T-helper 2 cell treated with Interferon-gamma antibody and Interleukin-4, amounts not matched to agents 100 ng/mL and 5 ng/mL, for 36 hours (primary cell): ENCODE results near the gene IFNA7. TPM values are rescaled to one million over a fixed set of nuclear protein-coding genes. Genes with fewer than 3 reads are reported as not detected.
"Not testable (repeated sequence)": the region's sequence is repeated elsewhere in the genome, so short reads cannot be mapped to it uniquely, and the experiment has no call there.

Source experiments
- intact Hi-C: fragments of 100-400 bp; cut with micrococcal nuclease; formaldehyde crosslinking; loops from one replicate; pipeline ENCODE4 v1.15.1; 2023
- total RNA-seq: library from RNA; stranded (reverse); gene quantifications from 2 replicates; pipeline ENCODE4 v1.2.3, GENCODE V29; 2022

IFNA7 gene
- total RNA-seq, 1 donor from 2014 or later = not detected

DNA sequence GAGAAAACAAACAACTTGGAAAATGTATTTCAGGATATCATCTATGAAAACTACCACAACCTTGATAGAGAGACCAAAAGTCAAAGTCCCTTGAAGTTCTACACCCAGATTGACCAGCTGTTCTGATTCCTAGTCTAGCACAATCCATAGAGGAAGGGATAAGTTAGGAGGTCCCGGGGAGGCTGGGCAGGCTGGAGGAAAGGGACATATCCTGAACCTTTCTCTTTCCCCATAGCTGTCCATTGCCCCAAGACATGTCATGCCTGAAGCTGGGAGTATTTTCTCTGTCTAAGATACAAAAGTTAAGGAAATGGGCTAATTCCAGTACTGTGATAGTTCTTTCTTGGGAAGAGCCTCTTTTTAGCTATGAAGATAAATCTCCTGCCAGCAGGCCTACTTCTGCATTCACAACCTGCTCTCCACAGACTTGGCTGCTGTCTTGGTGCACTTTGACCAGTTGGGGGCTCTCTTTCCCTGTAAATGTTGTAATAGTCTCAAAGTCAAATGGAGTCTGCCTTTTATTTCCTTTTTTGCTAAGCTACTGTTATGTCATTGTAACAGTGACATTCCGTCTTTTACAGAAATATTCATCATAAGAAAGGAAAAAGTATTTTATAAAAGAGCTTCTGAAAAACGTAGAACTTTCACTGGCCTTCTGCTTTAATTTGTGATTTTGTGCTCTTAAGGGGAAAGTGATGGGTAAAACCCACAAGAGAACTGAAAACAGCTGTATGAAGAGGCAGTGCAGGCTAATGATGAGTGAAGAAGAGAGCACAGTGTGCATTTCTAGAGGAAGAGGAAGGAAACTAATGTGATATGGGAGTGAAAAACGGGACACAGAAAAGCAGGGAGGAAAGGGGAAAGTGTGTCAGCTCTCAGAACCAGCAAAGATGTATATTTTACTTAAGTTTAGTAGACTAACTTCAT lies 18.9 kb downstream of the IFNA7 start:
- intact Hi-C loops = not testable (repeated sequence)

DNA sequence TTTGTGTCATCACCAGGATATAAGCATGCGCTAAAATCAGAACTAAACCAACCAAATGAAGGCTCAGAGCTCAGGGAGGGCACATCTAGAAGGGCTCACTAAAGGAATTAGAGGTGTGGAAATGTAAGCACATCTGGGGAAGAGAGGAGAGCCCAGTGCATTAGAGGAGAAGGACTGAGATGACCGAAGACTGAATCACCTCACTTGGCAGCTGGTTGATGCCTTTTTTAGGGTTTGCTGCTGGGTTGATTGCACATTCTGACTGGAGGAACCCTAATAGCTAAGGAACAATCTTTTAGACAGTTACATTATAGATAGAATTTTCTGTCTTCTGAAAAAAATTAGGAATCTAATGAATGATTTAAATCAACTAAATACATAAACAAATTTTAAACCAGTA lies 27.3 kb downstream of the IFNA7 start:
- intact Hi-C loops = no loop called here

DNA sequence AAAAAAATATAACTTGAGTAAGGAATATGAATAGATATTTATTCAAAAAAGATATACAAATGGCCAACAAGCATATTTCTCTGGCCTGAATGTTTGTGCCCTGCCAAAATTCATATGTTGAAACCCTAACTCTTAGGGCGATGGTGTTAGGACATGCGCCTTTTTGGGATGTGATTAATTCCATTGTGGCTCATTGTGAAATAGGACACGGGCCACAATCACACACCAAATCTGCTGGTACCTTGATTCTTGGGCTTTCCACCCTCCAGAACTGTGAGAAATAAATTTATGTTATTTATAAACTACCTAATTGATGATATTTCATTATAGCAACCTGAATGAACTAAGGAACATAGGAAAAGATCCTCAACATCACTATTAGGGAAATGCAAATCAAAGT lies 29.8 kb downstream of the IFNA7 start:
- intact Hi-C loops = no loop called here

DNA sequence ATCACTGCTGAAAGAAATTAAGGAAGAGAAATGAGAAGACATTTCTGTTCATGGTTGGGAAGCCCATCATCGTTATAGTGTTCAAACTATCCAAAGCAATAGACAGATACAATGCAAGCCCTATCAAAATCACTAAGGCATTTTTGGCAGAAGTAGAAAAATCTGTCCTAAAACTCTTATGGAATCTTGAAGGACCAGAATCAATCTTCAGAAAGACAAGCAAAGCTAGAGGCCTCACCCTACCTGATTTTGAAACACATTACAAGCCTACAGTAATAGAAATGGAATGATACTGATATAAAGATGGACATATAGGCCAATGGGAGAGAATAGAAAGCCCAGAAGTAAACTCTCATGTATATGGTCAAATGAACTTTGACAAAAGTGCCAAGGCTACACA lies 30.7 kb downstream of the IFNA7 start:
- intact Hi-C loops = no loop called here

DNA sequence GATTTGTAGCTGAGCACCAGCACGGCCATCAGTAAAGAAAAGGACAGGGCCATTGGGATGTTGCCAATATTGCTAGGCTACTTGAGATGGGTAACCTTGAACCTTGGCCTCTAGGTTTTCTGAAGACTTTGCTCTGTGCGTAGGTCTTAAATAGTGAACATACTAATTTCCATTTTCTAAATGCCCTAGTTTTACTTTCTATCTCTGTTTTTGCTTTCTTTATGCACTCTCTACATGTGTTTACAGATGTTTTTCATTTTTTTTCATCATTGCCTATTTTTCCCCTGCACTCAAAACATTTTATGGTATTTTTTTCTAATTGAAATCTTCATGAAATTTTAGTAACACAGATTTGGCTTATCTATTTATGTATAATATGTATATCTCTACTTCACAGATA lies 35.4 kb downstream of the IFNA7 start, which contains the start of gene IFNA21:
Gene IFNA21 (minus strand): TSS at position 101 of the 400 bp plus-strand sequence. CDS start 48 bp downstream, at position 53.
- intact Hi-C loops = not testable (repeated sequence)

DNA sequence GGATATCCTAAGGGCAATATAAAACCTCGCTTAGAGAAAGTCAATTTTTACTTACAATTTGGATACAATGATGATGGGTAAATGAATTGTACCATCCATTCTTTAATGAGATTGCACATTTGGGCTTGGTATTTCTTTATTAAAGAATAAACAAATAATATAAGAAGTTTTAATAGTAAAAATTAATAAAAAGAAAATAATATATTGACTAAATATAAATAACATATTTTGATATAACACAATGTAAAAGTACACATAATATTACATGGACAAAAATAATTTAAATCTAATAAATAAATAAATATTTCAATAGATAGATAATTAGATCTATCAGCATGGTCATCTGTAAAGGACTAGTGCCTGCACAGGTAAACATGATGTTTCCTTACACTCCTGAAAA lies 36.5 kb downstream of the IFNA7 start:
- intact Hi-C loops = no loop called here

DNA sequence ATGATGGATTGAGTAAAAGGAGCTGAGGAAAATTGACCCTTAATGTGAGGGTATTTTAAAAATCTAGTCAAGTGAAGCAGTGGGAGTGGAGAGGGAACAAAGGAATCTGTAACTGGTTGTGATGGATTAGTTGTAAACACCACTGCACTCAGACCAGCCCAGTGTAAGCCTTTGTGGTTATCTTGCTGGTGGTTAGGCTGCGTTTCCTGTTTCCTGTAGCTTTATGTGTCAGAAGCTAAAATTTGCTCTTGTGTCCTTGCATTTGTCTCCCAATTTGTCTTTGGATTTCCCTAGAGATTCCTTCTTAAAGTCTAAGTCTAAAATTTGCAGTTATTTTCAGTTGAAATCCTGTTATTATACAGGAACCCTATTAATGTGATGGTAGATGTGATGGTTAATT lies 41.8 kb downstream of the IFNA7 start:
- intact Hi-C loops = no loop called here

DNA sequence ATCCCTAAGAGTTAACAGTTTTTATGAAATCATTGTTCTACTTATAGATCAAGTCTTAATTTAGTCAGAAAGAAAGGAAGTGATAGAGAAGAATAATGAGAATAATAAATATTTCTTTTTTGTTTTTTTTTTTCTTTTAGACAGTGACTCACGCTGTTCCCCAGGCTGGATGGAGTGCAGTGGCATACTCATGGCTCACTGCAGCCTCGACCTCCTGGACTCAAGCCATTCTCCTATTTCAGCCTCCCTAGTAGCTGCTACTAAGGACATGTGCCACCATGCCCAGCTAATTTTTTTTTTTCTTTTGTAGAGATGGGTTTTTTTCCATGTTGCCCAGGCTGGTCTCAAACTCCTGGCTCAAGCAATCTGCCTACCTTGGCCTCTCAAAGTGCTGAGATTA lies 46.5 kb downstream of the IFNA7 start:
- intact Hi-C loops = no loop called here

DNA sequence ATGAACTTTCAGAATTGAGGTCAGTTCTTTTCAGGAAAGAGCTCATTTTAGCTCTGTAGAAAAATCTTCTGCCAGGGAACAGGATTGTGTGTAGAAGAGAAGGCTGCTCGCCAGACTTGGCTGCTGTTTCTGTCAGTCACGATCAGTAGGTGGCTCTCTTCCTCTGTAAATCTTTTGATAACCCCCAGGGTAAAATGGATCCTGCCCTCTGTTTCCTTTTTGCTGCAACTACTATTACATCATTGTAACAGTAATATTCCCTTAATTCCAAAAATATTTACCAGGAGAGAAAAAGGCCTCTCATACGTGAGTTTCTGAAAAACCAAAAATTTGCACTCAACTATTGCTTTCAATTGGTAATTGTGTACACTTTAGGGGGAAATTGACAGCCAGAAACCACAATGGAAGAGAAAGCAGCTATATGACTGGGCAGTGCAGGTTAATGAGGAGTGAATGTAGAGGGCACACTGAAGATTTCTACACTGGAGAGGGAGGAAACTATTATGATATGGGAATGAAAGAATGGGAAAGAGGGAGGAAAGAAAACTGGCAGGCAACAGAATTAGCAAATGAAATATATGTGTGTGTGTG lies 47.9 kb downstream of the IFNA7 start:
- intact Hi-C loops = no loop called here

DNA sequence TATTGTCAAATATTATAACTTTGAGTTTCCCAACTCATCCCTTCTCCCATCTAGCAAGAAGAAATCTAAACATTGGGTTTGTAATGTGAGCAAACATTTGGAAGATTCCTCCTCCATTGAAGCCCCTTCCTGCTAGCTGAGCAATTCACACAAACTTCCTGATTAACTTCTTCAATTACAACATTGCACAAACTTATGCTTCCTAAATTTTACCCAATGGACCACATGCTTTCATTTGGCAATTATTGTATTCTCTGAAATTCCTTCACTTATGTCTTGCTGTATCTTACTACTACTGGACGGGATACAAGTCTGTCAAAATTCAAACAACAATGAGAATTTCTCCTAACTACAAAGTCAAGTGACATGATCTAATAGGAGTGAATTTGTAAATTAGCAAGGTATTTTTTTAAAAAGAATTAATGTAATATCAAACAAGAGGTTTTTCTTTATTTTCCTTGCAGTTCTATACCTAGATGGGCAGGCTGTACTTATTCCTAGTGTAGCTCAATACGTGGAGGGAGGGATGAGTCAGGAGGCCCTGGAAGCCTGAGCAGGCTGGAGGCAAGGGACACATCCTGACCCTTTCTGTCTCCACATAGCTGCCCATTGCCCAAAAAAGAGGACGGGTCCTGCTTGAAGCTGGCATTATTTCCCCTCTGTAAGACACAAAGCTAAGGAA lies 48.5 kb downstream of the IFNA7 start:
- intact Hi-C loops = no loop called here

Other genes with a start within 250 kb of the IFNA7 start
- 13.4 and 16.5 TPM in 2 replicates for gene HACD4, start 170.6 kb downstream of the IFNA7 start, total RNA-seq
- not detected in 2 replicates for gene IFNB1, start 124.3 kb downstream of the IFNA7 start, total RNA-seq
- not detected in 2 replicates for gene IFNW1, start 60.4 kb downstream of the IFNA7 start, total RNA-seq
- gene IFNA21, start 35.5 kb downstream of the IFNA7 start, total RNA-seq = not detected in 2 replicates
- gene IFNA4, start 14.6 kb downstream of the IFNA7 start, total RNA-seq = not detected in 2 replicates
- gene IFNA10, start 4.9 kb upstream of the IFNA7 start, total RNA-seq = not detected in 2 replicates
- gene IFNA16, start 15.1 kb upstream of the IFNA7 start, total RNA-seq = not detected in 2 replicates
- gene IFNA17, start 26.0 kb upstream of the IFNA7 start, total RNA-seq = not detected in 2 replicates
- not detected in 2 replicates for gene IFNA14, start 37.8 kb upstream of the IFNA7 start, total RNA-seq
- not detected in 2 replicates for gene IFNA5, start 103.1 kb upstream of the IFNA7 start, total RNA-seq
- 17.1 and 17.2 TPM in 2 replicates for gene KLHL9, start 133.2 kb upstream of the IFNA7 start, total RNA-seq
- gene IFNA6, start 148.7 kb upstream of the IFNA7 start, total RNA-seq = not detected in 2 replicates
- gene IFNA13, start 165.9 kb upstream of the IFNA7 start, total RNA-seq = not detected in 2 replicates
- not detected in 2 replicates for gene IFNA2, start 183.2 kb upstream of the IFNA7 start, total RNA-seq
- gene IFNA8, start 206.9 kb upstream of the IFNA7 start, total RNA-seq = not detected in 2 replicates
- gene IFNA1, start 238.2 kb upstream of the IFNA7 start, total RNA-seq = not detected in 2 replicates